NCI-H774 (cell line): Measurements from ENCODE around the gene TAP2.
A peak's percentile ranks its signal among the peaks of the same experiment; 100 is the strongest.

Experiments used
- DNase-seq: peaks from one replicate; lab custom pipeline; 2025; lab: John Stamatoyannopoulos, UW

The TAP2 gene

GRCh38 chr6:32854376-32855178, 16.0 kb upstream of the TAP2 start:
- no peak for DNase-seq

- DNase-seq: peak; percentile 86
These were observed 15.2 kb upstream of the TAP2 start, which contains the start of the genes PSMB9 and TAP1 for GRCh38 chr6:32853541-32854375. TSS of gene PSMB9 (plus strand) at chr6:32854192. CDS start at chr6:32854230, 38 bp downstream. TSS of gene TAP1 (minus strand) at chr6:32853704. CDS start at chr6:32853636, 68 bp downstream.

DNA sequence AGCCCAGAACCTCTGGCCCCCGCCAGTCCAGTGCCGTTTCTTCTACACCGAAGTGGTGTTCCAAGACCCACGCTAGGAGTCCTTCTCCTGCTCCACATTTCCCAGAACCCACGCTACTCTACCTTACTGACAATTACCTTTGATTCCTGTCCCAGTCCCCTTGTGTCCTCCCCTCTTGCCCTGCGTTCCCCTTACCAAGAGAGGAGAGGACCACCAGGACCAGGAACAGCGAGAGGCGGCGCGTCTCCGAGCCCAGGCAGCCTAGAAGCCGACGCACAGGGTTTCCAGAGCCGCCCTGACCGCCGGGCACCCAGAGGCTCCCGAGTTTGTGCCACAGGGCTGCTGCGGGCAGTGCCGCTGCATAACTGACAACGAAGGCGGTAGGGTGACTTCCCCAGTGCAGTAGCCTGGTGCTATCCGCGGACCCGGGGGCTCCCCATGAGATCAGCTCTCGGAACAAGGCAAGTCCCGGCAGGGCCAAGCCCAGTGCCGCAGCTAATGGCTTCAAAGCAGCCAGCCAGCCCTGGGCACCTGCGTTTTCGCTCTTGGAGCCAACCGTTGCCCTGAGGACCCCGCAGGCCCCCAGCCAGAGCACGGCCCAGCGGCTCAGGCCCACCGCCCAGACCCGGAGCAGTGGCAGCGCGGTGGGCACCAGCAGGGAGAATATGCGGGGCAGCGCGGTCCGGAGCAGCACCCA, 14.5 kb upstream of the TAP2 start:
- no peak for DNase-seq

DNA sequence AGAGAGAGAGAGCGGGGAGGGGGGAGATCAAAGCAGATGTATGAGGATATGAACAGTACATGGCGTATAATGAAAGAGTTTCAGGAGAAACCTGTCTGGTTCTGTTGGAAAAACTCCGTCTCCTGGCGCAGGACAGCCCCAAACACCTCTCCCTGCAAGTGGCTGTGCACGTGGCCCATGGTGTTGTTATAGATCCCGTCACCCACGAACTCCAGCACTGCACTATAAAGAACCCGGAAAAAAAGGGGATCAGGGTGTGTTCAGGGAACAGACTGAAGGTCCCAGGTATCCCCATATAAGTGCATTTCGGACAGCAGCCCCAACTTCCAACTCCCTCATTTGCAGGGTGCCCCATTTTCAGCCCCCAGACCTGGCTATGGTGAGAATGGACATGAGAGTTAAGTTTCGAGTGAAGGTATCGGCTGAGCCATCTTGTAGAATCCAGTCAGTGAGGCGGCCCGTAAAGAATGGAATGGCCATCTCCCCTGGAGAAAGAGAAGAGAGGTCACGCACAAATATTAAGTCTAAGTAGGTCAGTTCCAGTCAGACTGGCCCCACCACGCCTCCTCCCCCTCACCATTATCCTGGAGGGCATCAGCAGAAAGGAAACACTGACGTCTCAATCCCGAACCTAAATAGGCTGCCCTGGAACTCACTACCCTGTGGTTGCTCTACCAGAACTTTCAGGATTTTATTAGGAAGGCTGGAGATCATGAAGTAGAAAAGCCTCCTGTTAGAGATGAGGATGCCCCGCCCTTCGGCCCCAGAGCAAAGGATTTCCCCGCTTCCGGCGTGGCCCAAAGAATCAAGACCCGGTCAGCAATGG, 13.7 kb upstream of the TAP2 start:
- no peak for DNase-seq

DNA sequence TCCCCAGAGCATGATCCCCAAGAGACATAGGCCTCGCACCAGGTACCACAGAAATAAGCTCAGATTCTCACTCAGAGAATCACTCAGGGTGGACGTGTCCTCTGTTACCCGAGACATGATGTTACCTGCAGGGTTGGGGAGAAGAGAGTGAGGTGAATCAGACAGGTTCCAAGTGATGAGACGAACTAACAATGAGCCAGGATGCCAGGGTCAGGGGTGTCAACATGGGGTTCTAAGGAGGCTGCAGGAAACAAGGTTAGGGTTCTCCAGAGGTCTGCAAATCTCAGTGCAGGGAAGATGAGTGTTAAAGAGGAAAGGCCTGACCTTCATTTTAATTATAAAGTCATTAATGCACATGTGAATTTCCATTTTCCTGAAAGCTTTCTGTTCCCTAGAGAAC, 12.5 kb upstream of the TAP2 start:
- DNase-seq: no peak

DNA sequence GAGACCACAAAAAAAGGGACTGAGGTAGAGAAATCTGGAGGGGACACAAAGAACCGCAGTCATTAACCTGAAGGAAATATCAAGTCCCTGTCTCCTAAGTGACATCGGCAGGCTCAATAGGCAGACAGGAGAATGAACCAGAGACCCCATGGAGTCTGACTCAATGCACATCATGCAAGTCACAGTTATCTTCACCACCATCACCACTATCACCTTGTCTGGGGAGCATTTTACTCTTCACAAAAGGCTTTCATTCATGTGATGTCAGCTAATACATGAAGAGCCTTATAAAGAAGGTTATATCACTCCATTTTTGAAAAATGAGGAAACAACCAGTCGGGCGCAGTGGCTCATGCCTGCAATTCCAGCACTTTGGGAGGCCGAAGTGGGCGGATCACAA, 10.6 kb upstream of the TAP2 start:
- DNase-seq: no peak

DNA sequence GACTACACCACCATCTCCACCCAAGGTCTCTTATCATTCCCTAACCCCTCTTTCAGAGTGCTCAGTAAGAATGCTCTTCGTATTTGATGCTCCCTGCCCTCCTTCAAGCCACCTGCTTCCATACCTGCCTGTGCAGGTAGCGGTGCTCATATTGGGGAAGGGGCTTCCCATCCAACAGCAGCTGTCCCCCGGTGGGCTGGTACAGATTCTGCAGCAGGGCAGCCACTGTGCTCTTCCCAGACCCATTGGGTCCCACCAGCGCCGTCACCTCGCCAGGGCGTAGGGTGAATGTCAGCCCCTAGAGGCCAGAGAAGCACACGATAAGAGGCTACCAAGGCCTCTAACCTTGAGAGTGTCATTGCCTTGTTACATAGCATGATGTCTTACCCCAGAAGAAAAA, 9.3 kb upstream of the TAP2 start:
- DNase-seq: no peak

- DNase-seq: no peak
These were observed 8.5 kb upstream of the TAP2 start for GRCh38 chr6:32847004-32847403.

- DNase-seq: no peak
These were observed 6.9 kb upstream of the TAP2 start for GRCh38 chr6:32845384-32845884.

GRCh38 chr6:32844839-32845383, 6.4 kb upstream of the TAP2 start:
- no peak for DNase-seq

GRCh38 chr6:32843979-32844838, 5.7 kb upstream of the TAP2 start, which contains the start of gene PSMB8:
TSS of gene PSMB8 (minus strand) at chr6:32844047. CDS start at chr6:32843996, 51 bp downstream.
- DNase-seq: peak; percentile 97

- no peak for DNase-seq
These were observed 4.9 kb upstream of the TAP2 start for GRCh38 chr6:32843331-32843978.

DNA sequence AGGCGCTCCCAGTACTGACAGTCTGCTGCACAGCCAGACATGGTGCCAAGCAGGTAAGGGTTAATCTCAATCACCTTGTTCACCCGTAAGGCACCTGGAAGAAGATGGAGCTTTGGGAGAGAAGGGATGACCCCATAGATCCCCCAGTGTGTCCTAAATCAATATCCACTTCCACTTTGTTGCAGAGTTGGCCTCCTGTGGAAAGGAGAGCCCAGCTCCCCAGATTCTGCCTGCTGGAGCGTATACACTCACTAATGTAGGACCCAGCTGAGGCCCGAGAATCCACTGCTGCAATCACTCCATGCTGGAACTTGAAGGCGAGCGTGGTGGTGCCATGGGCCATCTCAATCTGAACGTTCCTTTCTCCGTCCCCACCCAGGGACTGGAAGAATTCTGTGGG, 4.2 kb upstream of the TAP2 start:
- no peak for DNase-seq

- DNase-seq: no peak
These were observed 3.6 kb upstream of the TAP2 start for GRCh38 chr6:32842021-32842650.

DNA sequence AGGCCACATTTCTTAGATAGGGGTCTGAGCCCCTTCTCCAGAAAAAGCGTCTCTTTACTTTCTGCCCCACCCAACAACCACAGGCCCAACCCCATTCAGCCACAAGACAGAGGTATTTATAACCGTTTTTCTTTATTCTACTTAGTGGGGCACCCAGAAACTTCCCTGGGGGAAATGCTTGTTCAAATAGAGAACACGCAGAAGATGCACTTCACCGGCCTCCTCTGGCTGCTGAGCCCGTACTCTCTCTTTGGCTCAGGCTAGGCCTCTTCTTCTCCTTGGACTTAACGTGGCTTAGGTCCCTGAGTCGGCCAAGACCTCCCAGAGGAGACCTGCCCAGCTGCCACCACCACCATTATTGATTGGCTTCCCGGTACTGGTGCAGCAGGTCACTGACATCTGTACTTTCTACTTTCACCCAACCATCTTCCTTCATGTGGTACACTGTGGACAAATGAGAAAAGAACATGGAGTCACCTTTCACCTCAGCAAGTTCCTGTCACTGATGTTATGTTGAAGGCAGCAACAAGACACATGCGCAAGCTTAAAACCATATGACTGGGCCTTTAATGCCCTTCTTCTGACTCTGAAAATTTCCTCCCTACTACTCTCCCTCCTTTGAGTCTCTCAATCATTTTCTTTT, 2.2 kb upstream of the TAP2 start:
- no peak for DNase-seq

- DNase-seq: no peak
These were observed 817 bp upstream of the TAP2 start for GRCh38 chr6:32839356-32839755.

DNA sequence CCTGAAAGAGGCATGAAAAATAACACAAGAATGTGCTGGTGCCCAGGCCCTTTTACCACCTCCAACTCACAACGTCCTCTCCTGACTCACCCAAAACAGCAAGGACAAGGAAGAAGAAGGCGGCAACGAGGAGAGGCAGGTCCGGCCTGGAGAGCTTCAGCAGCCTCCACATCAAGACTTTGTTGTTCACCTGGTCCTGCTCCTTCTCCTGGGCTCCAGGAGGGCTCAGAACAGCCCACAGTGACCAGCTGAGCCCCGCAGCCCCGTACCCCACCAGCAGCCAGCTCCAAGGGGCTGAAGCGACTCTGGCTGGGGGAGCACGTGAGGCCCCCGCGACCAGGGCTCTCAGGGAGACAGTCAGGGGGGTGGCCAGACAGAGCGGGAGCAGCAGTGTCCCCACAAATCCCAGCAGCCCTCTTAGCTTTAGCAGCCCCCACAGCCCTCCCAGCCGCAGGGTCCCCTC, 857 bp downstream of the TAP2 start:
- no peak for DNase-seq

DNA sequence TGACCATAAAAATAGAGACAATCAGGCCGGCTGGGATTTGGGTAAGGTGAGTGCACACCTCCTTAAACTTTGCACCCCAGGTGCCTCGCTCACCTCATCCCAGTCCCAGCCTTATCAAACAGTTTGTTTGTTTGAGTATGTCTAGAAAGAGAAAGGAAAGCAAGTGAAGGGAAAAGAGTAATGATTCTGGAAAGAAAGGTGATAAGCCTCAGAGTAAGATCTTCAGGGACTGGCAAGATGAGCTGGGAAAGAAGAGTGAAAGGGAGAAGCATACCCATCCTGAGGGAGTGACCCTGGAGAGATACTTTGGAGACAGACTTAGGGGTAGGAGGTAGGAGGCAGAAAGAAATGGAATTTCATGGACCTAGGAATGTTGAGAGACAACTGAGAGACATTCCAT, 1.7 kb downstream of the TAP2 start:
- no peak for DNase-seq
